Loucy (cell line): ENCODE measurements around the gene TRIM3.

Experiments used
- H2AFZ ChIP-seq: fragments of 200-600 bp; sonication (generic); 2 replicates; pipeline ENCODE4 v1.6.0; 2016; ENCODE audit warnings: antibody characterized with exemption, mild to moderate bottlenecking, low read length, moderate library complexity
- H3F3A ChIP-seq: fragments of 200-600 bp; 2 replicates; pipeline ENCODE4 v1.6.0; 2016; ENCODE audit warnings: antibody characterized with exemption, low read depth, mild to moderate bottlenecking
- H3K27me3 ChIP-seq: fragments of 200-600 bp; sonication (generic); 2 replicates; pipeline ENCODE4 v1.6.1; 2014; ENCODE audit warnings: low read length, mild to moderate bottlenecking; ENCODE audit not compliant: insufficient read depth, poor library complexity, severe bottlenecking
- H3K36me3 ChIP-seq: fragments of 200-600 bp; sonication (generic); 2 replicates; pipeline ENCODE4 v1.6.1; 2016; ENCODE audit warnings: low read length; ENCODE audit not compliant: insufficient read depth
- H3K4me1 ChIP-seq: fragments of 200-600 bp; sonication (generic); 2 replicates; pipeline ENCODE4 v1.5.1; 2014; ENCODE audit warnings: low read length, mild to moderate bottlenecking; ENCODE audit not compliant: insufficient read depth, poor library complexity, severe bottlenecking
- H3K4me2 ChIP-seq: fragments of 200-600 bp; sonication (generic); 2 replicates; pipeline ENCODE4 v1.6.0; 2014; ENCODE audit warnings: antibody characterized with exemption, low read length, low read depth, mild to moderate bottlenecking; ENCODE audit not compliant: poor library complexity, severe bottlenecking
- H3K4me3 ChIP-seq: fragments of 200-600 bp; sonication (generic); 2 replicates; pipeline ENCODE4 v1.5.1; 2014; ENCODE audit warnings: low read length, mild to moderate bottlenecking, mixed read lengths; ENCODE audit not compliant: poor library complexity, severe bottlenecking
- H3K79me2 ChIP-seq: fragments of 200-600 bp; sonication (generic); 2 replicates; pipeline ENCODE4 v1.6.1; 2014; ENCODE audit warnings: low read length; ENCODE audit not compliant: insufficient read depth
- H3K9ac ChIP-seq: fragments of 200-600 bp; sonication (generic); 2 replicates; pipeline ENCODE4 v1.6.0; 2014; ENCODE audit warnings: mild to moderate bottlenecking, low read depth, low read length, moderate library complexity; ENCODE audit not compliant: poor library complexity, severe bottlenecking
- H3K9me2 ChIP-seq: fragments of 200-600 bp; sonication (generic); replicated peaks from 2 replicates; pipeline ENCODE4 v1.6.1; 2016; ENCODE audit warnings: low read depth, low read length, mixed read lengths
- H3K9me3 ChIP-seq: fragments of 200-600 bp; sonication (generic); 2 replicates; pipeline ENCODE4 v1.6.1; 2014; ENCODE audit warnings: mild to moderate bottlenecking, antibody characterized with exemption, low read length, low read depth; ENCODE audit not compliant: insufficient read depth
- H4K20me1 ChIP-seq: fragments of 200-600 bp; sonication (generic); 2 replicates; pipeline ENCODE4 v1.6.0; 2014; ENCODE audit warnings: antibody characterized with exemption, low read length, mild to moderate bottlenecking; ENCODE audit not compliant: insufficient read depth, poor library complexity, severe bottlenecking
- CTCF ChIP-seq: fragments of 200-600 bp; sonication (generic); conservative IDR thresholded peaks from 2 replicates; pipeline ENCODE4 v1.5.1; 2014; ENCODE audit warnings: mild to moderate bottlenecking, antibody characterized with exemption, low read length
- EZH2phosphoT487 ChIP-seq: fragments of 200-600 bp; IDR thresholded peaks from 2 replicates; pipeline ENCODE4 v1.6.1; 2018; ENCODE audit warnings: antibody characterized with exemption, mild to moderate bottlenecking, moderate library complexity, borderline replicate concordance

The TRIM3 gene

GRCh38 chr11:6486256-6486655, 12.5 kb upstream of the TRIM3 start:
- peaks cover 10% of the 10 kb centered on the region; the same call in 1 of the 2 replicates for H3K36me3 ChIP-seq
- no peak for TF ChIP-seq EZH2phosphoT487
- no peak for TF ChIP-seq CTCF

GRCh38 chr11:6485661-6486060, 11.9 kb upstream of the TRIM3 start:
- Histone ChIP-seq H3F3A (no peaks in the 10 kb centered on the region), H3K9me2 (no peaks in the 10 kb centered on the region), H3K4me3 (no peak overlapping the region), H3K36me3 (peaks cover 10% of the 10 kb centered on the region; the same call in 1 of the 2 replicates), H3K27me3 (no peaks in the 10 kb centered on the region), H3K9ac (no peak overlapping the region), H3K9me3 (no peaks in the 10 kb centered on the region), H2AFZ (no peak overlapping the region), H3K4me2 (no peak overlapping the region), H3K4me1 (peaks cover 23% of the 10 kb centered on the region), H4K20me1 (peaks cover 23% of the 10 kb centered on the region), H3K79me2 (peaks cover 40% of the 10 kb centered on the region)
- TF ChIP-seq CTCF (no peak), EZH2phosphoT487 (no peak)

More at GRCh38 chr11:6486256-6486655, 12.5 kb upstream of the TRIM3 start:
- H3K9me3 ChIP-seq: no peaks in the 10 kb centered on the region
- H3K4me1 ChIP-seq: peaks cover 23% of the 10 kb centered on the region
- H3K9ac ChIP-seq: no peak overlapping the region
- peaks cover 36% of the 10 kb centered on the region for H3K79me2 ChIP-seq
- no peaks in the 10 kb centered on the region for H3K9me2 ChIP-seq
- no peaks in the 10 kb centered on the region for H3K27me3 ChIP-seq
- no peak overlapping the region for H3K4me2 ChIP-seq
- no peak overlapping the region for H2AFZ ChIP-seq
- H3K4me3 ChIP-seq: no peak overlapping the region
- H3F3A ChIP-seq: no peaks in the 10 kb centered on the region
- H4K20me1 ChIP-seq: peaks cover 23% of the 10 kb centered on the region

DNA sequence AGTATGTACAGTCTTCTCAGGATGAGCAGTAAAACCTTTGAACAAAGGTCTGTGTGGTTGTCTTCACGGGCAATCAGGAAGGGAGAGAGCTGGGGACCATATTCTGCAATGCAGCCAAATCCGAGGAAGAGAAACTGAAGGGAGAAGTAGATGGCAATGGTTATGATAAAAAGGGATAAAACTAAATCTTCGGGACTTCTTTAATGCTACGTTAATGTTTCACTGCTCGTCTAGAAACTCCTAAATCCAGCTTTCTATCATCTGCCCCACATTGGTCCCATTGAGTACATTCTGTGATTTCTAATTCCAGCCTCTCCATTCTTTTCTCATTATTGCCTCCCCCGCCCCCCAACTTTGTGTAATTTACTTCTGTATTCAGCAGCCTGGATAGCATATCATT, 9.3 kb upstream of the TRIM3 start:
- peaks cover 33% of the 10 kb centered on the region for H4K20me1 ChIP-seq
- peaks cover 7% of the 10 kb centered on the region; the same call in 1 of the 2 replicates for H3K36me3 ChIP-seq
- H3K79me2 ChIP-seq: peaks cover 57% of the 10 kb centered on the region
- peak overlapping the region; percentile 85 for H3K9ac ChIP-seq
- H3K4me2 ChIP-seq: peak overlapping the region; percentile 92
- no peaks in the 10 kb centered on the region for H3F3A ChIP-seq
- H3K27me3 ChIP-seq: no peaks in the 10 kb centered on the region
- H3K9me3 ChIP-seq: no peaks in the 10 kb centered on the region
- H3K4me1 ChIP-seq: peaks cover 33% of the 10 kb centered on the region
- no peak for TF ChIP-seq EZH2phosphoT487
- no peak for TF ChIP-seq CTCF
- no peaks in the 10 kb centered on the region for H3K9me2 ChIP-seq
- H3K4me3 ChIP-seq: peak overlapping the region; percentile 92
- no peak overlapping the region for H2AFZ ChIP-seq
